HG03457 (cell line): ENCODE measurements around the gene TNIK.
"Not testable (repeated sequence)": the region's sequence is repeated elsewhere in the genome, so short reads cannot be mapped to it uniquely, and the experiment has no call there.

ENCODE experiments used
- ATAC-seq: cut with Tn5 transposase; IDR thresholded peaks from one replicate; pipeline ENCODE4 v1.9.1; 2021; ENCODE audit warnings: moderate number of reproducible peaks; ENCODE audit not compliant: unreplicated experiment

TNIK gene

DNA sequence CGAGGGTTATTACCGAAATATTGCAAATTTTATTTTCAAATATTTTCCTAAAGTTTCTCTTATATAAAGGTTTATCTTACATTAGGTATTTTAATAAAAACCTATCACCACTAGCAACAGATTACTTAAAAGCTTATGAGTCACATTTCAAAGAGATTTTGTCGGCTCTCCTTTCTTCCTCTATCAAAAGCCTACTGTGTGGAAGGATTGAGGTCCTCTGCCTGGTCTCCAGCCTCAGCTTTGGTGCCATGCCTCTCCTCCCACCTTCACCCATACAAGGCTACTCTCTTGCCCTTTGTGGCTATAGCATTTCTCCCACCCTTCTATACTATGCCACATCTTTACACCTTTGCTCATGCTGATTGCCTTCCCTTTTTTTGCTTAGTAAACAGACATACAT is 199.3 kb downstream of the TNIK start:
- no peak for ATAC-seq

DNA sequence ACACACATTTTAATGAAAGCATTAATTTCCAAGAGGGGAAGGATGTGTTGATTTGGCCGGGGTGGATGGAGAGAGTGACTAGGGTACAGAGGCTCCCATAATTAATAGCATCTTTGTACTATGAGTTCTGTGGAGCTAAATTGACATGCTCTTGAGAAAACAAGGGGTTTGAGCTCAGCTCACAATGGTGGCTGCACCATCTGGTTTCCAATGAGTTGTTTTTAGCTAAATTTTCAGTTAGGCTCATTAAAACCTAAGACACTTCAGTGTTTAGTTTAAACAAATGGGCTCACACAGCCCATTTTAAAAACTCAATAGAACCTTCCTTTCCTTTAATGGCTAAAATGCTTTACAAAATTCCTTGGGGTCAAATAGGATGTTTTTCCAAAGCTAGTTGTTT is 199.7 kb downstream of the TNIK start:
- ATAC-seq, result no peak

DNA sequence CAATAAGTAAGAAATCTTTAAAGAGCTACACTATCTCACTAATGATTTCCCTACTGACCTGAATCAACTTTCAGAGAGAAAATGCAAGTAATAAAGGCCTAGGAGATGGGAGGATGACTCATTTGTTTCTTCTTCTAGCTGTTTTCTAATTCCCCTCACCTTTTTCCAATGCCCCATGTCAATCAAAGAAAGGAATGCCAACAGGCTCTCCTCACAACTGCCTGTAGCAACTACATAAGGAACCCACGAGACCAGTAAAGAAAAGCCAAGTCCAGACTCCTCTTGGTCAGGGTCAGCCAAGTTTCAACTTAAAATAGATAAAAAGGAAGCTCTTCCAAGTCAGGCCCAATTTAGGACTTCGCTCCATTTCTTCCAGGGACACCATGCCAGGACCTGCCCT is 201.9 kb downstream of the TNIK start:
- ATAC-seq, result no peak

DNA sequence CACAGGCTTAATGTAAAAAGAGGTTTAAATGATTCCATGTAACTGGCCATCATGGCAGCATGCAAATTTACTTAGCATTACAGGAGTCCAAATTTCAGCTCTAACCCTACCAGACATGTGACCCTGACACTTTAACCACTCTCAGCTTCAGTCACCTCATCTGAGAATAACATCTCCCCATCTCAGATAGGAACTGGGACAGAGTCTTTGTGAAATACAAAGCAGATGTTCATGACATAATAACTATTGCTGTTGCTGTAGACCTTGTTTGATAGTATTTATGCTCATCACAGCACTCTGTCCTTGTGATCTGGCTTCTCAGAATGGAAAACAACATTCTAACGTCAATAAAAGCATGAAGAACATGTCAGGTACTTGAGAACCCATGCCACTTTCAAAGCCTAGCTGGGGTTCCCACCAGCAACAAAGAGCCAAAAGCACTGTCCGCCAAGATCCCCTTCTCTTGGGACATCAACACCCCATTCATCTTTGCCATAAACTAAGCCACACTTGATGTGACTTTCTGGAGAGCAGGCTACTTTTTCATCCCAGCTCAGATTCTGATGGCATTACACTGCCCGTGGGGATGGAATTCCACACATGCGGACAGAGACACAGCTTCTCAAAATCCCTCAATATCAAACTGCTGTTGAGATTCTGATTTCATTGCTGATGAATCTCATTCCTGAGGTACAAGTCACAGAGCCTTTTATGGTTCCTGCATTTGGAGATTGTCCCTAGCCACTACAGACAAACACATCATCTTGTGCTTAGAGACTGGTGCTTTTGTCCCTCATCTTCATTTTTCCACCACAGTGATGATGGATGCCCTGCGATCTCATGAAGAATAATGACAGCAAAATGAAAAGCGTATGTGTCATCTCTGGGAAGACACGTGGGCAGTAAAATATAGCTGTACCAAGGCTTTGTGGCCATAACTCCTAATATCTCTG is 202.7 kb downstream of the TNIK start:
- ATAC-seq, result peak; percentile 42

DNA sequence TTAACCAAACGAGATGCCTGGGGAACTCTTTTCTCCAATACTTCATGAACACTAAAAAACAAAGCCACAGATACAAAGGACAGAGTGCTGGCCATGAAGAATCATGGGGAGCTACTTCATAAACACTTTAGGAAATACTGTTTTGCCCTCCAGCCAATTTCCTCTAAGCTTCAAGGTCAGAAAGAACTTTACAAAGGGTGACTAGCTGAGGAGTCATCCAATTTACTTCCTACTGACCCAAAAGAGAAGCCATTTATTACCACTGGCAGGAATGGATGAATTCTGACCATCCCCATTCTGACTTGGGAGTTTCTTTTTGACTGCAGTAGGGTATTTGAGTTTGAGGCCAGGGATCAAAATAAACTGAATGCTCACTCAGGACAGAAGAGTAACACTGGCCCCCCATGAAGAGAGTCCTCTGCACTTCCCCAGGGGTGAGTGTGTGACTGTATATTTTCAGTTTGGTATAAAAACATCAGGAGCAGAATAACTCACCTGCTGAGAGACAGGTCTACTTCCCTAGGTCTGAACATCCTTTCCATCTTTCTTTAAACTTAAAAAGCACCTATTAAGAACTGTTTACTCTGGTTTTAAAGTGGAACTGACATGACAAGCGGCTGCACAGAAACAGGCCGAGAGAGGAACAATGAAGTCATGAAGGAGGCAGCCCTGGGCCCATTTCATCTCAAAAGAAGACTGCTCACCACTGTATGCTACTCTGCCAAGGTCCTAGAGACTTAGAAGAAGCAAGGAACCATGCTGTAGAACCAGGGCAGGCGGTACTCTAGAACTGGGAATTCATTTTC is 203.6 kb downstream of the TNIK start:
- no peak for ATAC-seq

DNA sequence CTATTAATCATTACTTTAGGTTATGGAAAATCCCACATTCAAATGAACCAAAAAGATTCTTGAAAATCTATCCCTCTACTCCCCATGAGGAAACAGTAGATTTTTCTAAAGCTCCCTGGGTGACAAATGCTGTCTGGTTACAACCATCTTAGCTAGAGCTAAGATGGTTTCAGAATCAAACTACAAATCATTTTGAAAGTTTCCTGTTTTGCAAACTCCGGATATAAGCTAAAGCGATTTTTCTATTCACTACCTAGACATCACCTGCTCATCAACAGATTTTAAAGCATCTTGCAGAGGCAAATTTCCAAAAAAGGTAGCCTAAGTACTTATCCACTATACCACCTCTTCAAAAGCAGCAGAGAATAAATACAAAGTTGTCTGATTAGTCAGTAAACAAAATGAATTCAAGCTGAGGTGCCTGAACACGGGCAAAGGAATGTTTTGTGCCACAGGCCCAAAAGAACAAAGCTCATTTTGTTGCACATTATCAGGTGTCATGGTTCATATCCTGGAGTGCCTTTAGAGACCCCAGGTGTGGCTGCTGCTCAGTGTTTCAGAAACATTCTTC is 204.9 kb downstream of the TNIK start:
- peak; percentile 54 for ATAC-seq

DNA sequence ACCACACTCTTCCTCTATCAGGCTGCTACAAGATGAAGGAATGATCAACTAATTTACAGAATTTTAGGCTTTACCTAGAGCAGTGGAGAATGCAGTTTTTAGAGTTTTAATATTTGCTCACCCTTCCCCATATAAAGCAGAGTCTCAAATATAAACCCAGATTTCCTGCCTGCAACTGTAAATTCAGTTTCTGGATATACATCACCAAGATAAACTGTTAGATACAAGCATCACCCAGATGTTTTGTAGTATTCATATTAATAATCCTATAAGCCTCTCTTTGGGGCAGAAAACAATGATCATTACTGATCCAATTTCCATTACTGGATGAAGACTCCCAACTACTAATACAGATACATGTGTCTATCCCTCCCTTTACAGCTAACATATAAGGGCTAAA is 205.9 kb downstream of the TNIK start:
- ATAC-seq, result no peak

DNA sequence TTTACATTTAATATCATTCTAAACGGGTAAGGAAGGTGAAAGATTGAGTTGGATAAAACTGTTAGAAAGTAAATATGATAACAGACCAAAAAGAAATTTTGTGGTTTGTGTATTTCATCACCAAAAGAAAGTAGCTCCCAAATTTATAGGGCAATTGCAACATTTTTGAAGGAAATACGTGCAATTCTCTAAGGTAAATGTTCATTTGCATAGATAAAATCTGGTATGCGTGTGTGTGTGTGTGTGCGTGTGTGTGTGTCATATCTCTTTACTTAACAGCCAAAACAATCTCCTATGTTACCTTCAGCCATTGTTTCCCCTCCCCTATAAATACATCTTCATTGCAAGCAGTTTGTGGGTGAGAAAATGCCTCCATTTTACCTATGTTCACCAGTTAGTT is 208.4 kb downstream of the TNIK start:
- no peak for ATAC-seq

DNA sequence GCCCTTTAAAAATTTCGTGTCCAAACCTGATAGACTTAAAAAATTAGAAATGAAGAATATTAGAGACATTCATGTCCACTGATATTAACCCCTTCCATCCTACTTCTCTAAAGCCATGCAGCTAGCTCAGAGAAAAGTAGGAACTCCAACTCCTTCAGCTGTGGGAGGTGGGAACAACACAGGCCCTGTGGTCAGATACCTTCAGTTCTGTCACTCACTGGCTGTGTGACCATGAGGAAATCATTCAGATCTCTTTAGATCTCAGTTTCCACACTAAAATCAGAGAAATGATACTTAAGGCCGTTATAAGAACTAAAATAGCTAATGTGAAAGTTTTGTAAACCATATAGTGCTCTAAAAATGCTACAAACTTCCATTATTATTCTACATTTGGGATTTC is 209.8 kb downstream of the TNIK start:
- ATAC-seq, result no peak

DNA sequence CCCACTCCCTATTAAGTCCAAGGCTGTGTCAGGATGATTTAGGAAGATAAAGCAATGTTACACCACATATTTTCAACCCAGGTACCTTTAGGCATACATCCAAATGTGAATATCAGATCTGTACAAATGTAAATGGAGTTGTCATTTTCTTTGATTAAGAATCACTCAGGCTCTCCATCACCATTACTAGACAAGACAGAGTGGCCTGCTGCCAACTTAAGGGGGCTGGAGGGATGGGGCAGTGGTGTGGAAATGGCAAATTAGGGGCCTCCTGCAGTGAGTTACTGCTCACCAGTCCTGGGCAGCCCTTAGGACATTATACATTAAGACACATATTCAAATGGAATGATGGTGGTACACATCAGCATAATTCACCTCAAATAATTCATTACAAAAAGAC is 211.0 kb downstream of the TNIK start:
- peak; percentile 5 for ATAC-seq

DNA sequence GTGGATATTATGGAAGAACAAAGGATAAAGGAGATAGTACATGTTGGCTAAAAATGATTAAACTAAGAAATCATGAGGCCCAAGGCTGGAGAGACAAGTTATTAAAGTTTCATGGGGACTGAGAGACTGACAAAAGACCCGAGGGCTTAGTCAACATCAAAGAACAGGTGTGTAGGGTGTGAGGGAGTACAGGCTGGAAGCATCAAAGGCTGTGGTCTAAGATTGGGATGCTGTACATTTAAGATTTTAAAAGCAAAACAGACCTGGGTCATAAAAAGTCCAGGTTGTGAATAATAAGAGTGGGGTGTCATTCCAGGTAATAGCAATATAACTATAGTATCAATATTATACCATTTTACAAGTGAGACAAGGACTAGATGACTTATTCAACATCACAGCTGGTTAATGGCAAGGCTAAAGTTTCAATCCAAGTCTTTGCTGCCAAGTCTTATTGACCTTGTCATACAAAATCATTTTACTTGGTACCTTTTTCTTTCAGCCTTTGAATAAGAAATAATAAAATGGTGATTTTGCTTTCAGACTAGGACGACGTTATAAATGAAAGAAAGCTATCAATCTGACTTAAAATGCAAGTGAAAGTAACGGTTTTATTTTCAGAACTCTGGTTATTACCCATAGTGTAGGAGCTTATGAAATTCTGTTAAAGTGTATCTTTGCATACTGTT is 211.6 kb downstream of the TNIK start:
- peak; percentile 49 for ATAC-seq

DNA sequence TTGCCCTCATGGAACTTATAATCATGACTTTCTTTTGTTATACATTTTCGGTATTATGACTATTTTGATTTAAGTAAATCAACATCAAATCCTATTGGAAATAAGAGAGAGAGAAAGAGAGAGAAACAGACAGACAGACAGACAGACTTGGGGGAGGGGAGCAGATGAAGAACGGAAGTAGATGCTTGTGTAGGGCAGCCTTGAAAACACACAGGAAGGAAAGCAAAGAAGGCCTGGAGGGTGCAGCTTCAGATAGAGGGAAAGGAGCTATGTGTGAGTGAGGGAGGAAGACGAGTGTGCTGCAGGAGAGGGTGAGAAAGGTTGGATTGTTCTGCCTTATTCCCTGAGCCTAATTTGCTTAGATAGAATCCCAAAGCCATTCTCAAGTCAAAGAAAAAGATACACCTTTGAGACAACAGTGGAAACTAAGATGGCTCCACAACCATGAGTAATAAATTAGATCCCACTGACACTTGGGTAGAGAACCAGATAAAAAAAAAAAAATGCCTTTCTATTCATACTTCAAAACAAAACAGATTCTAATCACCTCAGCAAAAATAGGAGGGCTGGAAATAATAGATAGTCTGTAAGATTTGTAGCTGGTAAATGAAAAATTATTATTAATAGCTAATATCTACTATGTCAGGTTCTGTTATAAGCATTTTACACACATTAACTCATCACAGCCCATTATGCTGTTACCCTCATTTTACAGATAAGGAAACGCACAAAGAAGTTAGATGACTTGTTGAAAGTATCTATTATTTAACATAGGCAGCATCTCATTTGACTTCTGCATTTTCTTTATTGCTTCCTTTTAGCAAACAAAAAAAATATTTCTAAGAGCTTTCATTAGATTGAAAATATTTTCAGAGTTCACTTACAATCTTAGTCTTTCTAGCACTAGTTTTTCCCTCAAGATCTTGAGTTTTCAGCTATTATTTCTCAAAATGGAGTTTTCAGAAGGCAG is 214.1 kb downstream of the TNIK start:
- ATAC-seq, result no peak

DNA sequence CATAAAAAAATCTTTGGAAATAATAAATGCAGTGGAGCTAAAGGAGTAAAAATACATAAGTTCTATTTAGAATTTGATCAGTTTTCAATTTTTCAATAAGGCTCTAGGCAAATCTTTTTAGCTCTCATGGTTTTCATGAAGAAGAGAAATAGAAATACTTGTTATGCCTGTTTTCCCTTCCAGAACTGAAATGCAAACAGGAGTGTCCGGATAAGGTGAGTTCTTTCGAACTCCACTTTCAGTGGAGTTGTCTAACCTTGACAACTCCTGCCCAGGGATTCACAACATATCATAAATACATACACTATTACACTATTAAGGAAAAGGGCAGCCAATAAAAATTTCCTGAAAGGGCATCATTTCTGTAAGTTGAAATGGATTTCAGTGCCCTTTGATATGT is 217.3 kb downstream of the TNIK start:
- no peak for ATAC-seq

DNA sequence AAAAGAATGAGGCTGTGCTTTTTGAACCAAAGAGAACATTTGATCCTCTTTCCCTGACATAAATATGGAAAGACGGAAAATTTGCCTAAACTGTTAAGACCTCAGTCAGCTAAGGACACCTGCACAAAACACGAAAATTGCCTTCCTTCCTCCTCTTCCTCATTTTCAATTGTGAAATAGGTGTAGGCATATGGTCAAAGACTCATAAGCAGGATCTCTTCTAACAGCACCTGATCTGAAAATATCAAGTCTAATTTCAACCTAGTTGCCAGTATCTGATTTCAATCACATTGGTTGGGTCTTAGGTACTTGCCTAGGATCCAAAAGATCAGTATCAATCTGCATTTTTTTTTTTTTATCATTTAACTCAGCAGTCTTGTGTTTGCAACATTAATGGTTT is 218.0 kb downstream of the TNIK start:
- no peak for ATAC-seq

DNA sequence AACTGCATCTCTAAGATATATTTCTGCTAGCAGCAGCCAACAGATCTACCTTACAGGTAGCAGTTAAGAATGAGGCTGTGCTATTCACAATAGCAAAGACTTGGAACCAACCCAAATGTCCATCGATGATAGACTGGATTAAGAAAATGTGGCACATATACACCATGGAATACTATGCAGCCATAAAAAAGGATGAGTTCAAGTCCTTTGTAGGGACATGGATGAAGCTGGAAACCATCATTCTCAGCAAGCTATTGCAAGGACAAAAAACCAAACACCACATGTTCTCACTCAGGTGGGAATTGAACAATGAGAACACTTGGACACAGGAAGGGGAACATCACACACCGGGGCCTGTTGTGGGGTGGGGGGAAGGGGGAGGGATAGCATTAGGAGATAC is 218.6 kb downstream of the TNIK start:
- not testable (repeated sequence) for ATAC-seq

DNA sequence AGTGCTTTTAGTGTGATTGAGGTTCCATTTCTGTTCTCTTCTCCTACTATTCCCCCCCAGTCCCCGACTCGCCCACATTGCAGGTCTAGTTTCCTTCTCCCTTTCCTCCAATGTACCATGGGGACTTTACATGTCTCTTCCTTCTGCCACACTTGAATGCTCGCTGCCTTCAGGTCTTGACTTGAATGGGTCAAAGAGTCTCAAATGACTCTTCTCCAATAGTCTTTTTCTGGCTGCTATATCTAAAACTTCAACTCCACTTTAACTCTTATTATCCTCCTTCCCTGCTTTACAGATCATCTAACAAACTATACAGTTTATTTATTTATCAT is 219.7 kb downstream of the TNIK start:
- no peak for ATAC-seq

DNA sequence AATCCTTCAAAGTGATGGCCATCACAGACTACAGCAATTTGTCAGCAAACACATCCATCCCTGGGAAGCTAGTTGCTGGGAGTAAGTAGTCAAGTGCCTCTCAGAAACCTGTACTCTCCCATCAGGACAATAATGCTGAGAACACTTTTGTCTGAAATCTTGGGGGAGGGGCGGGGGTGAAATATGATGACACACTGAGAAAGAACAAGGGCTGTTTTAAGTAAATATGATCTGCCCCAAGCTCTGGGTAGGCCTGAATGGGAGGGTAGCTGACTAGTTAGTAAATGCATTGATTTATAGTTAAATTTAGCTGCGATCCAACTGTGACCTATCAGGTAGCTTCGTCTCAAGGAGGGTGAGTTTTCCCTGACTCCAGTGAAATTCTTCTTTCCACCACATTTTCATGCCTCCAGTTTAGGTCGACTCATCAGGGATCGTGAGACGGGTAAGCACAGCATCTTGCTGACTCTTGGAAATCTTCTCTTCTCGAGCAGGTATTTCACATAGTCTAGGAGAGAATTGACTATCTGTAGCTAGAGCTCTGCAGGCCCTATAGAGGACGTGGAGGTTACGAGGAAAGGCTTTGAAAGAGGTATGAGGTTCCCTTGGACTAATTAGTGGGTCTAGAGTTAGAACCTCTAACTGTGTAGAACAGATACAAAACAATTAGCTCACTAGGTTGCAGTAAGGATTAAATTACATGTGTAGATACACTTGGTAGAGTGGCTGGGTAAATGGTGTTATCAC is 220.3 kb downstream of the TNIK start:
- ATAC-seq, result no peak

DNA sequence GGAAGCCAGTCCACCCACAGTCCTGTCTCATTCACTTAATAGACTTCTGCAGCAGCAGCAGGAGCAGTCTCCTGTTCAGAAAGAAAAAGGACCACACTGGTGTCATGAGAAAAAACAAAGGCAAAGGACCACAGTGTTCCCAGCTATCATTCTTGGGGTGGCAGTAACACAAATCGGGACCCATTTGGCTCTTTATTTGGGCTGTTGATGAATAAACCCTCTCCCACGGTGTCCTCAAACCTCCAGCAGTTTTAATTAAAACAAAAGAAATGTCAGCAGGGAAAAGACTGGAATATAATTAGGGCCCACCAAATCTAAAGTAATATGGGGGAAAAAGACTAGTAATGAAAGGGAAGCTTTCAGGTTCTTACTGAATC is 223.2 kb downstream of the TNIK start:
- ATAC-seq, result no peak

DNA sequence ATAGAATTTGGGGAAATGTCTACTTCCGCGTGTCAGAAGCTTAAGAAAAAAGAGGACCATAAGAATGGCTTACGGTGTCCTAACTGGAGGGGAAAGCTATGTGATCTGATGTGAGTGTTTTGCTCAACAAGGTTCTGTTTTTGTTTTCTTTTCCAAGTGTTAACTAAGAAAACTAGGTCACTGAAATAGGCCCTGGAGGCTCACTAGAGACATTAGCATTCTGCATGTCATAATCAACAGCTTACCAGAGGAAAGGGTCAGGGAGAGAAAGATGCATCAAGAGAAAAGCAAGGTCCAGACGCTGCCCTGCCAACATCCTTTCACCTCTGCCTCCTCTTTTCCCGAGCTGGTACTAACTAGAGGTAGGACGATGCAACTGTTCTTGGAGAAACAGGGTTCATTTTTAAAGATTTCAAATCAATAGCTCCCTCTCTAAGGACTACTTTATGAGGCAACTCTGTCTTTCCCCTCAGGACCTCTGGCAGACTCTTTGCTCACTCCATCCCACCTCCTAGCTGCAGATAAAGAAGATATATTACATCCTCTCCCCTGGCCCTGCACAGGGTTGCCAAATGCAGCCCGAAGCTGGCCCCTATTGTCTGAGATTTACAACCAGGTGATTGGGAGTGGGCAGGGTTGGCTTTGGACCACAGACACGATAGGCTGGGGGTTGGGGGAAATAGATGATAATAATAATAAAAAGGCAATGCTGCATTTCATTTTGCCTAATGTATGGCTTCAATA is 223.8 kb downstream of the TNIK start:
- ATAC-seq, result no peak
